H1 (cell line): ENCODE data around the gene TMEM121B. TPM values are rescaled to one million over a fixed set of nuclear protein-coding genes. Genes with fewer than 3 reads are reported as not detected.

Source experiments
- CTCF ChIA-PET: fragments of 300-600 bp; sonication (Branson Sonifier 250); formaldehyde crosslinking; loops from one replicate; lab custom pipeline; 2021; ENCODE audit not compliant: partially characterized antibody; lab: Charles Lee
- POLR2A ChIA-PET: fragments of 300-600 bp; sonication (Branson Sonifier 250); formaldehyde crosslinking; loops from one replicate; lab custom pipeline; 2021; ENCODE audit warnings: inconsistent platforms; ENCODE audit not compliant: partially characterized antibody; lab: Charles Lee
- DNase-seq, 2 experiments: peaks; one replicate each; pipeline versions ENCODE4 v3.0.0 to v3.0.0-alpha.2; 2010 to 2022; ENCODE audit warnings: low spot score in 2 of 2, low read depth in 1 of 2, mixed read lengths in 1 of 2
- FAIRE-seq: peaks from 2 replicates; lab custom pipeline; 2011; peaks lifted over from hg19 to GRCh38; lab: Jason Lieb, UNC
- H2AFZ ChIP-seq: 2 replicates; pipeline ENCODE4 v1.8.1; 2012; ENCODE audit warnings: low read length, inconsistent platforms
- H2AK5ac ChIP-seq: 2 replicates; pipeline ENCODE4 v1.6.1; 2013; ENCODE audit warnings: low read depth, low read length
- H2BK120ac ChIP-seq: replicated peaks from 2 replicates; pipeline ENCODE3; 2013; ENCODE audit warnings: low read depth, low read length, inconsistent platforms
- H2BK12ac ChIP-seq: 2 replicates; pipeline ENCODE4 v1.6.1; 2013; ENCODE audit warnings: low read depth, low read length
- H2BK15ac ChIP-seq: 2 replicates; pipeline ENCODE4 v1.6.1; 2013; ENCODE audit warnings: low read length
- H2BK20ac ChIP-seq: 2 replicates; pipeline ENCODE4 v1.6.1; 2013; ENCODE audit warnings: low read length
- H2BK5ac ChIP-seq: 2 replicates; pipeline ENCODE4 v1.6.1; 2013; ENCODE audit warnings: low read depth, low read length
- H3K14ac ChIP-seq: 2 replicates; pipeline ENCODE4 v1.6.1; 2013; ENCODE audit warnings: inconsistent platforms; ENCODE audit not compliant: insufficient read length
- H3K18ac ChIP-seq: 2 replicates; pipeline ENCODE4 v1.6.1; 2013; ENCODE audit warnings: low read length; ENCODE audit errors: extremely low read depth
- H3K23ac ChIP-seq: 2 replicates; pipeline ENCODE4 v1.6.1; 2013; ENCODE audit warnings: inconsistent platforms; ENCODE audit not compliant: insufficient read length
- H3K23me2 ChIP-seq: 2 replicates; pipeline ENCODE4 v1.6.1; 2013; ENCODE audit warnings: low read depth, low read length
- H3K27ac ChIP-seq: 2 replicates; pipeline ENCODE4 v1.6.1; 2011; ENCODE audit warnings: low read depth, low read length, inconsistent platforms
- H3K27me3 ChIP-seq, 4 experiments: replicated peaks in 1 of 4; 1 replicate in 1 of 4; 2 replicates in 3 of 4; pipeline versions ENCODE4 v1.6.1 to v1.8.1; 2011 to 2013; ENCODE audit warnings: low read length in 3 of 4, mild to moderate bottlenecking in 3 of 4, inconsistent platforms in 2 of 4, mixed read lengths in 2 of 4, moderate library complexity in 1 of 4; ENCODE audit not compliant: control insufficient read depth in 3 of 4, insufficient read depth in 3 of 4; ENCODE audit errors: extremely low read depth in 1 of 4
- H3K36me3 ChIP-seq, 4 experiments: 2 replicates each; pipeline versions ENCODE4 v1.6.1 to v1.8.1; 2011 to 2013; ENCODE audit warnings: mild to moderate bottlenecking in 4 of 4, low read length in 3 of 4, moderate library complexity in 2 of 4, control low read depth in 1 of 4, inconsistent platforms in 1 of 4; ENCODE audit not compliant: insufficient read depth in 4 of 4, control insufficient read depth in 2 of 4
- H3K4ac ChIP-seq: replicated peaks from 2 replicates; pipeline ENCODE3; 2013; ENCODE audit warnings: low read length, low read depth, mixed read lengths, inconsistent platforms; ENCODE audit not compliant: insufficient read length
- H3K4me1 ChIP-seq, 4 experiments: replicated peaks in 1 of 4; 1 replicate in 1 of 4; 2 replicates in 3 of 4; pipeline versions ENCODE4 v1.6.1 to v1.8.1; 2011 to 2013; ENCODE audit warnings: low read length in 3 of 4, inconsistent platforms in 2 of 4, mixed read lengths in 1 of 4; ENCODE audit not compliant: insufficient read depth in 4 of 4, control insufficient read depth in 3 of 4
- H3K4me2 ChIP-seq, 2 experiments: 2 replicates each; pipeline versions ENCODE4 v1.6.1 to v1.8.1; 2011 to 2013; ENCODE audit warnings: low read depth in 2 of 2, low read length in 2 of 2, control low read depth in 1 of 2, inconsistent platforms in 1 of 2, mild to moderate bottlenecking in 1 of 2; ENCODE audit not compliant: insufficient read depth in 1 of 2
- H3K4me3 ChIP-seq, 4 experiments: fragments of 200-600, 300-600 bp in 1 of 4; sonication (generic), shearing (Covaris generic), sonication (Bioruptor Twin) in 1 of 4; 2 replicates each; pipeline versions ENCODE4 v1.5.1 to v1.8.1; 2011 to 2016; ENCODE audit warnings: low read length in 4 of 4, low read depth in 3 of 4, control low read depth in 2 of 4, inconsistent platforms in 2 of 4, mild to moderate bottlenecking in 2 of 4, mixed read lengths in 1 of 4, moderate library complexity in 1 of 4; ENCODE audit not compliant: insufficient read depth in 2 of 4; ENCODE audit errors: extremely low read depth in 1 of 4
- H3K56ac ChIP-seq: replicated peaks from 2 replicates; pipeline ENCODE3; 2013; ENCODE audit warnings: low read depth, mild to moderate bottlenecking, mixed read lengths, low read length, inconsistent platforms; ENCODE audit not compliant: insufficient read length
- H3K79me1 ChIP-seq: 2 replicates; pipeline ENCODE4 v1.6.1; 2013; ENCODE audit warnings: low read depth, low read length, control low read depth
- H3K79me2 ChIP-seq, 2 experiments: 2 replicates each; pipeline versions ENCODE4 v1.6.1 to v1.8.1; 2012 to 2013; ENCODE audit warnings: low read length in 2 of 2, mild to moderate bottlenecking in 2 of 2, inconsistent platforms in 1 of 2; ENCODE audit not compliant: insufficient read depth in 2 of 2, control insufficient read depth in 1 of 2
- H3K9ac ChIP-seq, 4 experiments: replicated peaks in 1 of 4; 1 replicate in 1 of 4; 2 replicates in 3 of 4; pipeline versions ENCODE4 v1.6.1 to v1.8.1; 2011 to 2013; ENCODE audit warnings: low read depth in 3 of 4, low read length in 3 of 4, control low read depth in 2 of 4, mild to moderate bottlenecking in 2 of 4, moderate library complexity in 2 of 4, inconsistent platforms in 1 of 4; ENCODE audit errors: extremely low read depth in 1 of 4
- H3K9me3 ChIP-seq, 2 experiments: 2 replicates each; pipeline versions ENCODE4 v1.6.1 to v1.8.1; 2012 to 2013; ENCODE audit warnings: mild to moderate bottlenecking in 2 of 2, moderate library complexity in 2 of 2, control low read depth in 1 of 2, inconsistent platforms in 1 of 2, low read depth in 1 of 2, low read length in 1 of 2, mixed read lengths in 1 of 2; ENCODE audit not compliant: insufficient read depth in 2 of 2
- H4K20me1 ChIP-seq, 2 experiments: replicated peaks in 1 of 2; 2 replicates each; pipeline versions ENCODE3 to v1.8.1; 2011 to 2013; ENCODE audit warnings: inconsistent platforms in 2 of 2, low read length in 2 of 2, mild to moderate bottlenecking in 1 of 2; ENCODE audit not compliant: insufficient read depth in 2 of 2, control insufficient read depth in 1 of 2
- H4K5ac ChIP-seq: 2 replicates; pipeline ENCODE4 v1.6.1; 2013; ENCODE audit warnings: low read length, low read depth, mixed read lengths, inconsistent platforms; ENCODE audit not compliant: insufficient read length
- H4K8ac ChIP-seq: 2 replicates; pipeline ENCODE4 v1.8.0; 2013; ENCODE audit warnings: mild to moderate bottlenecking, moderate library complexity, low read length, inconsistent platforms; ENCODE audit not compliant: insufficient read depth; ENCODE audit errors: extremely low read depth
- H4K91ac ChIP-seq: replicated peaks from 2 replicates; pipeline ENCODE3; 2013; ENCODE audit warnings: low read length, mixed read lengths, inconsistent platforms; ENCODE audit not compliant: insufficient read length
- BACH1 ChIP-seq: IDR thresholded peaks from 2 replicates; pipeline ENCODE4 v1.6.1; 2012; ENCODE audit warnings: low read length, improper control_type of control experiment
- BRCA1 ChIP-seq: IDR thresholded peaks from 2 replicates; pipeline ENCODE4 v1.6.1; 2012; ENCODE audit warnings: low read depth, low read length, improper control_type of control experiment
- HDAC2 ChIP-seq, 2 experiments: fragments of 300-600 bp in 1 of 2; sonication (generic) in 1 of 2; IDR thresholded peaks; 2 replicates each; pipeline ENCODE4 v1.6.1; 2011 to 2012; ENCODE audit warnings: low read depth in 2 of 2, low read length in 2 of 2, mild to moderate bottlenecking in 2 of 2, moderate library complexity in 2 of 2, borderline replicate concordance in 1 of 2, inconsistent platforms in 1 of 2
- HDAC6 ChIP-seq: IDR thresholded peaks from one replicate; pipeline ENCODE4 v1.7.1; 2012; ENCODE audit warnings: low read depth, mild to moderate bottlenecking, inconsistent platforms, low read length, moderate library complexity
- MAFK ChIP-seq: IDR thresholded peaks from 2 replicates; pipeline ENCODE4 v1.6.1; 2012; ENCODE audit warnings: low read depth, mild to moderate bottlenecking, improper control_type of control experiment, low read length
- NANOG ChIP-seq: IDR thresholded peaks from 2 replicates; pipeline ENCODE4 v1.6.1; 2011; ENCODE audit warnings: low read length, low read depth, mild to moderate bottlenecking, inconsistent platforms; ENCODE audit not compliant: insufficient read depth, poor library complexity, severe bottlenecking
- POLR2AphosphoS5 ChIP-seq: IDR thresholded peaks from 2 replicates; pipeline ENCODE4 v1.6.1; 2011; ENCODE audit warnings: low read depth, low read length
- RXRA ChIP-seq: IDR thresholded peaks from 2 replicates; pipeline ENCODE4 v1.6.1; 2011; ENCODE audit warnings: low read depth, mild to moderate bottlenecking, low read length, moderate library complexity; ENCODE audit not compliant: insufficient read depth
- SAP30 ChIP-seq: fragments of 300-600 bp; sonication (generic); IDR thresholded peaks from 2 replicates; pipeline ENCODE4 v1.7.1; 2012; ENCODE audit warnings: low read length, moderate library complexity, mild to moderate bottlenecking, inconsistent platforms; ENCODE audit not compliant: insufficient read depth, insufficient replicate concordance
- SP1 ChIP-seq: IDR thresholded peaks from 2 replicates; pipeline ENCODE4 v1.6.1; 2011; ENCODE audit warnings: low read depth, low read length
- TAF1 ChIP-seq: IDR thresholded peaks from 2 replicates; pipeline ENCODE4 v1.6.1; 2011; ENCODE audit warnings: mild to moderate bottlenecking, low read depth, low read length
- TBP ChIP-seq: IDR thresholded peaks from 2 replicates; pipeline ENCODE4 v1.6.1; 2011; ENCODE audit warnings: low read depth, low read length, improper control_type of control experiment
- TEAD4 ChIP-seq: IDR thresholded peaks from 2 replicates; pipeline ENCODE4 v1.6.1; 2012; ENCODE audit warnings: low read depth, low read length, inconsistent platforms, mixed read lengths
- WGBS, 2 experiments: shearing (Covaris generic) in 1 of 2; methylation state at CpG; one replicate each; pipeline versions ENCODE4 v1.1.6 to v1.1.7; 2013 to 2015; ENCODE audit warnings: low lambda C conversion rate in 2 of 2, mixed read lengths in 2 of 2, inconsistent platforms in 1 of 2, low coverage in 1 of 2, missing lambda C conversion rate in 1 of 2; ENCODE audit not compliant: insufficient replicate concordance in 2 of 2, insufficient coverage in 1 of 2, insufficient read length in 1 of 2; ENCODE audit errors: extremely low coverage in 1 of 2, missing lambda C conversion rate in 1 of 2; 5-methylcytosine and 5-hydroxymethylcytosine counted together
- polyA plus RNA-seq, 7 experiments: library from polyadenylated mRNA; depleted of rRNA in 3 of 7; stranded (reverse) in 5 of 7; unstranded in 2 of 7; fragments of >200 nt in 5 of 7; fragments of 200-250 nt in 2 of 7; gene quantifications; 1 replicate in 5 of 7; 2 replicates in 1 of 7; 4 replicates in 1 of 7; pipeline versions ENCODE4 v1.2.1 to v1.2.3, GENCODE V29; 2011 to 2013; ENCODE audit warnings: missing spikeins in 2 of 7, mixed read lengths in 2 of 7
- total RNA-seq: library from RNA; stranded (reverse); fragmentation: NEBNext Ultra II Directional; extraction: Animal tissue kit (Norgen Biotek cat#: 25700); gene quantifications from 2 replicates; pipeline ENCODE4 v1.2.1, GENCODE V29; 2021
- TF ChIP-seq, protein P1 (sequence below): IDR thresholded peaks from 2 replicates; pipeline ENCODE4 v1.6.1; 2011; ENCODE audit warnings: low read depth, mild to moderate bottlenecking, low read length; ENCODE audit not compliant: insufficient read depth

Gene TMEM121B
- total and polyA plus RNA-seq, 2 of the 8 experiments (the other 6 are each of a cell fraction or from before 2014, with no cell fraction given), result 4.3 to 6.9 TPM

DNA sequence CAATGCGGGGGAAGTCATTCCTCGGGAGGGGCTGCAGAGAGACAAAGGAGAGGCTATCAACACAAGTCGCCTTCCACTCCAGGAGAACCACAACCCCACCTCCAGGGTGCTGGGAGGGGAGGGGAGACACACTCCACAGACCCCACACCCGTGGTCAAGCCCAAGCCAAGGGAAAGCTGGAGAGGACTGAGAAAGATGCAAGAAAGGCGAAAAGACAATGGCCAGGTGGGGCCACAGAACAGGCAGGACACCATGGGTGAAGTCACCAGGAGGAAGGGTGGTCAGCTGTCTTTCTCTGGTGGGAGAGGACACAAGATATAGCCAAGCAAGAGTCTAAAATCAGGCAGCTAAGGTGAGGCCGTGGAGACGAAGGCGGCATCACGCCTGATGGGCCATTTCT is 21.9 kb upstream of the TMEM121B start:
- H3K27me3 ChIP-seq, result no peaks in the 10 kb centered on the region
- ChIA-PET CTCF (interaction anchor here (0.9 to 1.3 kb wide), 3 partner anchors 10 to 29 kb away, joined by 3 to 6 read pairs (median 5); no protein-coding TSS in a partner anchor), POLR2A (interaction anchor here (1.4 kb wide), 1 partner anchor 10 kb away, joined by 3 read pairs; no protein-coding TSS in a partner anchor)
- H3K4me1 ChIP-seq, result no peaks in the 10 kb centered on the region
- no peak overlapping the region for H2BK20ac ChIP-seq
- H3K9ac ChIP-seq, result no peak overlapping the region
- no peak overlapping the region for H2BK120ac ChIP-seq
- no peak overlapping the region for H2BK15ac ChIP-seq
- peaks cover 2 to 21% of the 10 kb centered on the region in 2 experiments for H4K20me1 ChIP-seq
- H3K23me2 ChIP-seq, result no peaks in the 10 kb centered on the region
- no peak overlapping the region for H2AK5ac ChIP-seq
- no peak overlapping the region for H3K56ac ChIP-seq
- H3K4me2 ChIP-seq, result no peak overlapping the region
- H3K79me1 ChIP-seq, result peaks cover 12% of the 10 kb centered on the region
- H3K23ac ChIP-seq, result no peak overlapping the region
- peaks cover 0 to 12% of the 10 kb centered on the region in 2 experiments; a peak in 3 of 4 replicates for H3K79me2 ChIP-seq
- FAIRE-seq (no peak), DNase-seq (no peak)
- H2AFZ ChIP-seq, result no peak overlapping the region
- H3K4me3 ChIP-seq, result no peak overlapping the region
- H3K27ac ChIP-seq, result no peak overlapping the region
- peaks cover 10 to 42% (median 32%) of the 10 kb centered on the region in 4 experiments; a peak in 6 of 8 replicates for H3K36me3 ChIP-seq
- H4K91ac ChIP-seq, result no peak overlapping the region
- no peak overlapping the region for H2BK12ac ChIP-seq
- H3K4ac ChIP-seq, result no peak overlapping the region
- no peak overlapping the region for H3K14ac ChIP-seq
- WGBS, 2 experiments, result 91% methylated on average over 7 of the region's 9 CpGs; no CpG with 5 or more reads in 1 of the 2 experiments
- no peaks in the 10 kb centered on the region for H3K9me3 ChIP-seq
- H4K8ac ChIP-seq, result no peak overlapping the region
- no peak overlapping the region for H4K5ac ChIP-seq
- no peak overlapping the region for H2BK5ac ChIP-seq
- H3K18ac ChIP-seq, result no peak overlapping the region
- TF ChIP-seq, protein P1, sequence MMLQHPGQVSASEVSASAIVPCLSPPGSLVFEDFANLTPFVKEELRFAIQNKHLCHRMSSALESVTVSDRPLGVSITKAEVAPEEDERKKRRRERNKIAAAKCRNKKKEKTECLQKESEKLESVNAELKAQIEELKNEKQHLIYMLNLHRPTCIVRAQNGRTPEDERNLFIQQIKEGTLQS, result no peak
- TF ChIP-seq HDAC6 (no peak), RXRA (no peak), TBP (no peak), POLR2AphosphoS5 (no peak), TAF1 (no peak), SAP30 (no peak), BACH1 (no peak), HDAC2 (IDR thresholded peaks at IDR 0.05; ENCODE audit: borderline replicate concordance in 1 of 2, low read depth in 2 of 2, low read length in 2 of 2) (no peak), MAFK (no peak), SP1 (no peak), TEAD4 (no peak), BRCA1 (no peak), NANOG (no peak)
